ENCODE results near the gene SMYD3.

DNA sequence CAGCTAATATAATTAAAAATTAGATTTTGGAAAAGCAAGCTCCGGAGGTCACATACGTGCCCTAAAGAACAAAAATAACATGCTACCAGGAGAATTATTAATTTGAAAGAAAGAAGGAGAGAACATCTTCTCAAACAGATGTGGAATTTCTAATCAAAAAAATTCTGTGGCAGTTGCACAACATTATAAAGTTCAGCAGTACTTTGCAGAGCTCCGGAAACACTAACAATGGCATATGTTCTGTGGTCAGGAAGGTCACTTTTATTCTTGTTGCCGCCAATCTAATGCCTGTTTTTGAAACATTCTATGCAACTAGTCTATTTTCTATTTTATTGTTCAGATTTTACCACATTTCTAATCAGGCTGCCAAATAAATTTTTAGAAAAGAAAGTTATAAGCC, 186.8 kb downstream of the SMYD3 start:
- TF ChIP-seq, protein P1, sequence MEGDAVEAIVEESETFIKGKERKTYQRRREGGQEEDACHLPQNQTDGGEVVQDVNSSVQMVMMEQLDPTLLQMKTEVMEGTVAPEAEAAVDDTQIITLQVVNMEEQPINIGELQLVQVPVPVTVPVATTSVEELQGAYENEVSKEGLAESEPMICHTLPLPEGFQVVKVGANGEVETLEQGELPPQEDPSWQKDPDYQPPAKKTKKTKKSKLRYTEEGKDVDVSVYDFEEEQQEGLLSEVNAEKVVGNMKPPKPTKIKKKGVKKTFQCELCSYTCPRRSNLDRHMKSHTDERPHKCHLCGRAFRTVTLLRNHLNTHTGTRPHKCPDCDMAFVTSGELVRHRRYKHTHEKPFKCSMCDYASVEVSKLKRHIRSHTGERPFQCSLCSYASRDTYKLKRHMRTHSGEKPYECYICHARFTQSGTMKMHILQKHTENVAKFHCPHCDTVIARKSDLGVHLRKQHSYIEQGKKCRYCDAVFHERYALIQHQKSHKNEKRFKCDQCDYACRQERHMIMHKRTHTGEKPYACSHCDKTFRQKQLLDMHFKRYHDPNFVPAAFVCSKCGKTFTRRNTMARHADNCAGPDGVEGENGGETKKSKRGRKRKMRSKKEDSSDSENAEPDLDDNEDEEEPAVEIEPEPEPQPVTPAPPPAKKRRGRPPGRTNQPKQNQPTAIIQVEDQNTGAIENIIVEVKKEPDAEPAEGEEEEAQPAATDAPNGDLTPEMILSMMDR (IDR thresholded peaks at IDR 0.05): no peak
- no peak for TF ChIP-seq POLR2A (IDR thresholded peaks at IDR 0.05)
